Left lung (tissue), 10 donors: Measurements from ENCODE around the gene PHF20. TPM values are rescaled to one million over a fixed set of nuclear protein-coding genes. Genes with fewer than 3 reads are reported as not detected.

ENCODE experiments used
- ATAC-seq: fragments of 200-7000 bp; cut with Tn5 transposase; one replicate; pipeline ENCODE4 v1.9.1; 2020; ENCODE audit warnings: moderate library complexity
- DNase-seq, 4 donors: peaks; one replicate each; pipeline ENCODE4 v3.0.0-alpha.2; 2013 to 2020
- H3K27ac ChIP-seq, 2 donors: fragments of 200-600 bp; sonication (generic) in 1 of 2; one replicate each; pipeline versions ENCODE4 v1.5.0 to v1.8.0; 2020 to 2021
- H3K27me3 ChIP-seq, 2 donors: fragments of 200-600 bp; sonication (generic) in 1 of 2; one replicate each; pipeline versions ENCODE4 v1.5.0 to v1.8.0; 2020 to 2021
- H3K36me3 ChIP-seq, 2 donors: fragments of 200-600 bp; sonication (generic) in 1 of 2; one replicate each; pipeline versions ENCODE4 v1.5.0 to v1.8.0; 2020 to 2021
- H3K4me1 ChIP-seq, 2 donors: fragments of 200-600 bp; one replicate each; pipeline ENCODE4 v1.8.0; 2021
- H3K4me3 ChIP-seq, 2 donors: fragments of 200-600 bp; sonication (generic) in 1 of 2; one replicate each; pipeline versions ENCODE4 v1.5.0 to v1.8.0; 2020 to 2021; ENCODE audit warnings: mild to moderate bottlenecking in 1 of 2
- H3K9me3 ChIP-seq, 2 donors: fragments of 200-600 bp; sonication (generic) in 1 of 2; one replicate each; pipeline versions ENCODE4 v1.5.0 to v1.8.0; 2020 to 2021
- CTCF ChIP-seq, 2 donors: fragments of 200-600 bp; sonication (generic) in 1 of 2; IDR thresholded peaks; one replicate each; pipeline versions ENCODE4 v1.5.0 to v1.8.0; 2021; ENCODE audit warnings: antibody characterized with exemption in 2 of 2
- intact Hi-C, 2 donors: fragments of 100-400 bp; cut with DNase I; formaldehyde crosslinking; loops; one replicate each; pipeline versions ENCODE4 v1.11.2 to v1.14.2; 2022
- polyA plus RNA-seq, 6 donors: library from polyadenylated mRNA; unstranded; fragments of 120-200 nt; gene quantifications; one replicate each; pipeline ENCODE4 v1.2.1, GENCODE V29; 2013; ENCODE audit not compliant: insufficient read length in 6 of 6
- total RNA-seq, 2 donors: library from RNA; stranded (reverse); fragmentation: NEBNext Ultra II Directional; extraction: Animal tissue kit (Norgen Biotek cat#: 25700); gene quantifications; one replicate each; pipeline ENCODE4 v1.2.1, GENCODE V29; 2021
- donor health status: DM: no; HTN: yes; CAD: no.
- donor health status: DM: no; HTN: no; CAD: no.

PHF20 gene
- total and polyA plus RNA-seq, 8 donors, result 31.1 to 43.4 (median 39.6) TPM

DNA sequence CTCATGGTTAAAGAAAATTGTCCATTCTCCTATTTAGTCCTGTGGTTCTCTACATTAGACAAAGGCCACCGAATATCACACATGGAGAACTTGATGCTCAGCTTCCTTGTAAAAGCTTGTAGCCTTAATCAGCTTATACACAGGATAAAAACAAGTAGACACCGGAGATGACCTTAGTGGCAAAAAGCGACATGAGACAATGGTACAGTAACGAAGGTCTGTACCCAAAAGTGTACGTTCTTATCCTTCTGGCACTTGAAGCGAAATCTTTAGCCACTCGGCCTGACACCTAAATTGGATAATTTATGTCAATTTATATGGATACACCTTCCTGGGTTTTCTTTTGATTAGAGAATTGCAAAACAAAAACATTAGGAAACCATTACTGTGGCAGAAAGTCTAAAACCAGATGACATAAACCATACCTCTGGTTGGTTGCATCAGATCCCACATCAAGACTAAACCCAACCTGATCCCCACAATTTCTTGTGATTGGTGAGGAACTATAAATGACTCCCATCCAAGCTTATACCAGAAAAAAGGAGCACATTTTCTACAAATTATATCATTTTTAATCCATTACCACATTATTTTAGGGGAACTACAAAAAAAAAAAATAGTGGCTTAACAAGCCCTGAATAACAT lies 35.9 kb upstream of the PHF20 start:
- no peaks in the 10 kb centered on the region for H3K9me3 ChIP-seq
- H3K27me3 ChIP-seq, result no peaks in the 10 kb centered on the region
- no peak overlapping the region for H3K27ac ChIP-seq
- peaks cover 4 to 97% of the 10 kb centered on the region in 2 donors for H3K36me3 ChIP-seq
- H3K4me1 ChIP-seq, result peaks cover 54 to 94% of the 10 kb centered on the region in 2 donors
- no peak for DNase-seq
- TF ChIP-seq CTCF (IDR thresholded peaks at IDR 0.05), result no peak
- ATAC-seq, result no peak
- intact Hi-C loops, result no loop called here
- peak overlapping the region in 1 of 2 donors; percentile 4 for H3K4me3 ChIP-seq

- Histone ChIP-seq H3K36me3 (peaks cover 4 to 78% of the 10 kb centered on the region in 2 donors), H3K9me3 (no peaks in the 10 kb centered on the region), H3K4me3 (no peak overlapping the region), H3K4me1 (peaks cover 49 to 75% of the 10 kb centered on the region in 2 donors), H3K27ac (no peak overlapping the region), H3K27me3 (no peaks in the 10 kb centered on the region)
- no peak for ATAC-seq
- TF ChIP-seq CTCF (IDR thresholded peaks at IDR 0.05), result no peak
- DNase-seq, result no peak
- intact Hi-C loops, result no loop called here
Measured at GRCh38 chr20:35737865-35738333, 33.9 kb upstream of the PHF20 start.

DNA sequence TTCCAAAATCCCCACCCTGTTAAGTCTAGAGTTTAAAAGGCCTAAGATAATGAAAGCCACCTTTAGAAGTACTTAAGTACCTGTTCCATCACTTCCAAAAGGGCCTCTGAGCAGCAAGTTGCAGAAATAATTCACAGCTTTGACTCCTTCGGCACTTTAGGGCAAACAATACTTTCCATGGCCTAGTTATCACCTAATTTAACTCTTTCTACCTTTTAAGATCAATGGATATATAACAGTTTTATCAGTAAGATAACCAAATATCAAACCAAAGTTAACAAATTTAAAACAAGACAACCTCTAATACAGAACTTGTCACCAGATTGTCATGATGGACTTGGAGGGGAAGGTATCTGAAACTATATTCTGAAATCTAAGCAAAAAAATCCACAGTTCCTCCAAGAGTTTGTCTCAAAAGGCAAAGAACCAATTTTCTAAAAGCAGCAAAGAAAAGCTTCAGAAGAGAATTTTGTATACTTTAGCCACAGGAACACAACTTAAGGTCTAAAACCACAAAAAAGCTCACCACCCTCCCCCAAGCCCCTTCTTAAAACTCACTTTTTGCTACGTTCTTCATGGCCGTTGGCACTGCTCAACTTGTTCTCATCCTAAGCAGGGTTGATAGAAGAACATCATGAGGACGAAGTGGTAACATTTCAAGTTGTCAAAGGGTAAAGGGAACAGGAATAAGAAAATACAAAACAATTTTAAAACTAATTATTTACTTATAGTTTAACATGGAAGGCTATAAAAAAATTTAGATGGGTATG lies 33.2 kb upstream of the PHF20 start:
- Histone ChIP-seq H3K27ac (no peak overlapping the region), H3K27me3 (no peaks in the 10 kb centered on the region), H3K9me3 (no peaks in the 10 kb centered on the region), H3K36me3 (peaks cover 4 to 71% of the 10 kb centered on the region in 2 donors), H3K4me3 (peak overlapping the region in 1 of 2 donors; percentile 91), H3K4me1 (peaks cover 56 to 77% of the 10 kb centered on the region in 2 donors)
- ATAC-seq, result no peak
- intact Hi-C loops, result no loop called here
- no peak for DNase-seq
- TF ChIP-seq CTCF (IDR thresholded peaks at IDR 0.05), result no peak

DNA sequence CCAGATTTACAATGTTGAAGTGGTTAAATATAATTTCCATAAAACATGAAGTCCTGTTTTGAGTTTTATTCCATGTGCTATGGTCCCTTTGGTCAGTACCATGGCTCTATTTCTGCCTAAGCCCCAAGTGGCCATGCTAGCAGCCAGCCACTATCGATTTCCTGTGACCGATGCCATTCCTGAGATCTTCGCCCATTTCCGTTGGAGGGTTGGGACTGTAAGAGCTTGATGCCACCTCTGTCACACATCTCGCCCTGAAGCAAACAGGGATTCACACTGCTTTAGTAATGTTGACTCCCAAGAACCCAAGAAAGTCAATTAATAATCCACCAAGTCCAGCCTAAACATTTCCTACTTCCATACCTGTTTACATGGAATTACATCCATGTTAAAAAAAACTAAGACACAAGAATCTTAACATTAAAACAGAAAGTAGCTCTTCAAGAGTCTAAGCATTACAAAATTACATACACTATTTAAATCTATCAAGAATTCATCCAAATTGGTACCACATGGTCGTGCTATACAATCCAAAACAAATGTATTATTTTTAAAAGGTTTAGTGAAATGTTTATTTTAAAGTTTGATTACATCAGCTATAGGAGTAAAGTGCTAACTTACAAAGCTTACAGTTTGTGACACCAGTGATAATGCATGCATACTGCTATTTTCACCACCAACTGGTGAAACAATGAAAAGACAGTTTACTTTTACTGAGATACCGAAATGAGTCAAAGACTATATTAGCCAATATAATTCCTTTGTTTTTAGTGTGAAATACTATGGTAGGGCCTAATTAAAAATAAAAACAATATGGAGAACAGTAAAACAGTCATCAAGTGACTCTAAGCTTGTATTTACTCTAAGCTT lies 32.3 kb upstream of the PHF20 start:
- intact Hi-C loops, result no loop called here
- DNase-seq (no peak), ATAC-seq (no peak)
- Histone ChIP-seq H3K27me3 (no peaks in the 10 kb centered on the region), H3K4me1 (peaks cover 51 to 77% of the 10 kb centered on the region in 2 donors), H3K9me3 (no peaks in the 10 kb centered on the region), H3K36me3 (peaks cover 4 to 61% of the 10 kb centered on the region in 2 donors), H3K4me3 (peak overlapping the region; percentile 77 to 91), H3K27ac (peak overlapping the region in 1 of 2 donors; percentile 22)
- no peak for TF ChIP-seq CTCF (IDR thresholded peaks at IDR 0.05)
